ENCODE results near the gene COPZ2. TPM values are rescaled to one million over a fixed set of nuclear protein-coding genes. Genes with fewer than 3 reads are reported as not detected.

The COPZ2 gene
- total RNA-seq, 6 experiments from 2014 or later: 209 to 260 (median 211) TPM

- no peaks in the 10 kb centered on the region; the same call in 1 of the 2 replicates for H3K27me3 Mint-ChIP-seq (ENCODE audit: insufficient read depth)
- peaks cover 8% of the 10 kb centered on the region; the same call in 1 of the 2 replicates for H3K4me1 Mint-ChIP-seq (ENCODE audit: low read depth)
- H3K27ac Mint-ChIP-seq: no peak overlapping the region
- H3K4me3 Mint-ChIP-seq: no peak overlapping the region
- peaks cover 10% of the 10 kb centered on the region for H3K36me3 Mint-ChIP-seq (ENCODE audit: low read depth)
- no peak for DNase-seq
- H3K9me3 Mint-ChIP-seq: no peaks in the 10 kb centered on the region
- no peak for TF ChIP-seq CTCF (IDR thresholded peaks at IDR 0.05)
Measured at GRCh38 chr17:47982645-47983390, 54.8 kb downstream of the COPZ2 start.

GRCh38 chr17:47982091-47982617 is 55.4 kb downstream of the COPZ2 start:
- Mint-ChIP-seq H3K4me3 (no peak overlapping the region), H3K27ac (no peak overlapping the region), H3K36me3 (ENCODE audit: low read depth) (peaks cover 10% of the 10 kb centered on the region), H3K4me1 (ENCODE audit: low read depth) (peaks cover 1% of the 10 kb centered on the region; the same call in 1 of the 2 replicates), H3K27me3 (ENCODE audit: insufficient read depth) (no peaks in the 10 kb centered on the region; the same call in 1 of the 2 replicates), H3K9me3 (no peaks in the 10 kb centered on the region)
- TF ChIP-seq CTCF (IDR thresholded peaks at IDR 0.05): no peak
- DNase-seq: no peak

- Mint-ChIP-seq H3K36me3 (ENCODE audit: low read depth) (peaks cover 10% of the 10 kb centered on the region), H3K9me3 (no peaks in the 10 kb centered on the region), H3K4me1 (ENCODE audit: low read depth) (no peaks in the 10 kb centered on the region; the same call in 1 of the 2 replicates)
Measured at GRCh38 chr17:47981462-47981861, 56.1 kb downstream of the COPZ2 start.

GRCh38 chr17:47980541-47980940 is 57.1 kb downstream of the COPZ2 start:
- Mint-ChIP-seq H3K36me3 (ENCODE audit: low read depth) (peaks cover 10% of the 10 kb centered on the region), H3K4me1 (ENCODE audit: low read depth) (no peaks in the 10 kb centered on the region), H3K9me3 (no peaks in the 10 kb centered on the region), H3K27ac (no peak overlapping the region), H3K27me3 (ENCODE audit: insufficient read depth) (no peaks in the 10 kb centered on the region; the same call in 1 of the 2 replicates), H3K4me3 (no peak overlapping the region)
- DNase-seq: no peak
- TF ChIP-seq CTCF (IDR thresholded peaks at IDR 0.05): no peak

More at GRCh38 chr17:47981462-47981861, 56.1 kb downstream of the COPZ2 start:
- Mint-ChIP-seq H3K27ac (no peak overlapping the region), H3K27me3 (ENCODE audit: insufficient read depth) (no peaks in the 10 kb centered on the region; the same call in 1 of the 2 replicates), H3K4me3 (no peak overlapping the region)
- no peak for TF ChIP-seq CTCF (IDR thresholded peaks at IDR 0.05)
- DNase-seq: no peak

GRCh38 chr17:47978324-47978723 is 59.3 kb downstream of the COPZ2 start:
- Mint-ChIP-seq H3K9me3 (no peaks in the 10 kb centered on the region), H3K4me3 (no peak overlapping the region), H3K27me3 (ENCODE audit: insufficient read depth) (no peaks in the 10 kb centered on the region; the same call in 1 of the 2 replicates), H3K27ac (no peak overlapping the region), H3K4me1 (ENCODE audit: low read depth) (no peaks in the 10 kb centered on the region), H3K36me3 (ENCODE audit: low read depth) (peaks cover 10% of the 10 kb centered on the region)
- peak; percentile 38 for DNase-seq
- peak; percentile 91 for TF ChIP-seq CTCF (IDR thresholded peaks at IDR 0.05)

Small RNAs within 50 kb of the gene (microRNA-seq; reads per million reads assigned to microRNA genes)
- 1,260 reads per million, percentile 76 among the genes with 10 or more reads in this experiment for gene MIR152

Other genes starting within 250 kb of the COPZ2 start
- gene OSBPL7, start 216.0 kb downstream of the COPZ2 start, total RNA-seq (2021; fragmentation: NEBNext Ultra II Directional; extraction: Animal tissue kit (Norgen Biotek cat#: 25700)): 10 to 100 TPM in 2 of 6 experiments, 1 to 10 TPM in 4; 7.0 to 10.7 (median 9.2) TPM
- 10 to 100 TPM; 39.4 to 48.0 (median 43.7) TPM for gene MRPL10, start 206.3 kb downstream of the COPZ2 start, total RNA-seq (2021; fragmentation: NEBNext Ultra II Directional; extraction: Animal tissue kit (Norgen Biotek cat#: 25700))
- gene LRRC46, start 206.1 kb downstream of the COPZ2 start, total RNA-seq (2021; fragmentation: NEBNext Ultra II Directional; extraction: Animal tissue kit (Norgen Biotek cat#: 25700)): 1 to 10 TPM in 1 of 6 experiments, under 1 TPM in 5; 0.41 to 1.1 (median 0.83) TPM
- gene SCRN2, start 196.5 kb downstream of the COPZ2 start, total RNA-seq (2021; fragmentation: NEBNext Ultra II Directional; extraction: Animal tissue kit (Norgen Biotek cat#: 25700)): 10 to 100 TPM; 33.9 to 46.6 (median 39.1) TPM
- 1 to 10 TPM in 4 of 6 experiments, under 1 TPM in 2; 0.45 to 1.2 (median 1.1) TPM for gene SP6, start 186.6 kb downstream of the COPZ2 start, total RNA-seq (2021; fragmentation: NEBNext Ultra II Directional; extraction: Animal tissue kit (Norgen Biotek cat#: 25700))
- gene SP2, start 141.6 kb downstream of the COPZ2 start, total RNA-seq (2021; fragmentation: NEBNext Ultra II Directional; extraction: Animal tissue kit (Norgen Biotek cat#: 25700)): 10 to 100 TPM; 10.7 to 17.5 (median 16.4) TPM
- 10 to 100 TPM; 46.0 to 55.5 (median 51.1) TPM for gene PNPO, start 96.2 kb downstream of the COPZ2 start, total RNA-seq (2021; fragmentation: NEBNext Ultra II Directional; extraction: Animal tissue kit (Norgen Biotek cat#: 25700))
- not detected for gene PRR15L, start 79.9 kb downstream of the COPZ2 start, total RNA-seq (2021; fragmentation: NEBNext Ultra II Directional; extraction: Animal tissue kit (Norgen Biotek cat#: 25700))
- gene CDK5RAP3, start 66.7 kb downstream of the COPZ2 start, total RNA-seq (2021; fragmentation: NEBNext Ultra II Directional; extraction: Animal tissue kit (Norgen Biotek cat#: 25700)): 10 to 100 TPM; 78.4 to 91.3 (median 81.8) TPM
- gene NFE2L1, start 10.6 kb upstream of the COPZ2 start, total RNA-seq (2021; fragmentation: NEBNext Ultra II Directional; extraction: Animal tissue kit (Norgen Biotek cat#: 25700)): 100 to 1,000 TPM; 181 to 207 (median 193) TPM
- 10 to 100 TPM; 62.2 to 82.1 (median 74.0) TPM for gene CBX1, start 63.7 kb upstream of the COPZ2 start, total RNA-seq (2021; fragmentation: NEBNext Ultra II Directional; extraction: Animal tissue kit (Norgen Biotek cat#: 25700))
- 10 to 100 TPM; 16.5 to 21.9 (median 19.6) TPM for gene SNX11, start 70.0 kb upstream of the COPZ2 start, total RNA-seq (2021; fragmentation: NEBNext Ultra II Directional; extraction: Animal tissue kit (Norgen Biotek cat#: 25700))

All from HFFc6 (cell line).